PC-9 (cell line): ENCODE measurements around the gene BFAR.

ENCODE experiments used
- CTCF ChIP-seq: fragments of 200-600 bp; sonication (generic); conservative IDR thresholded peaks from 2 replicates; pipeline ENCODE4 v1.6.1; 2017; ENCODE audit warnings: mixed run types, antibody characterized with exemption, mild to moderate bottlenecking, moderate library complexity
- EZH2 ChIP-seq: fragments of 200-600 bp; sonication (generic); IDR thresholded peaks from 2 replicates; pipeline ENCODE4 v1.8.0; 2017; ENCODE audit warnings: antibody characterized with exemption, low read depth

GRCh38 chr16:14676633-14677032 lies 43.9 kb downstream of the BFAR start:
- TF ChIP-seq CTCF (no peak), EZH2 (no peak)
